H1 (cell line): ENCODE data around the gene PSMD9. TPM values are rescaled to one million over a fixed set of nuclear protein-coding genes. Genes with fewer than 3 reads are reported as not detected.
"Not testable (repeated sequence)": the region's sequence is repeated elsewhere in the genome, so short reads cannot be mapped to it uniquely, and the experiment has no call there.

Experiments
- CTCF ChIA-PET: fragments of 300-600 bp; sonication (Branson Sonifier 250); formaldehyde crosslinking; loops from one replicate; lab custom pipeline; 2021; ENCODE audit not compliant: partially characterized antibody; lab: Charles Lee
- POLR2A ChIA-PET: fragments of 300-600 bp; sonication (Branson Sonifier 250); formaldehyde crosslinking; loops from one replicate; lab custom pipeline; 2021; ENCODE audit warnings: inconsistent platforms; ENCODE audit not compliant: partially characterized antibody; lab: Charles Lee
- DNase-seq, 2 experiments: peaks; one replicate each; pipeline versions ENCODE4 v3.0.0 to v3.0.0-alpha.2; 2010 to 2022; ENCODE audit warnings: low spot score in 2 of 2, low read depth in 1 of 2, mixed read lengths in 1 of 2
- FAIRE-seq: peaks from 2 replicates; lab custom pipeline; 2011; peaks lifted over from hg19 to GRCh38; lab: Jason Lieb, UNC
- H2AFZ ChIP-seq: 2 replicates; pipeline ENCODE4 v1.8.1; 2012; ENCODE audit warnings: low read length, inconsistent platforms
- H2AK5ac ChIP-seq: 2 replicates; pipeline ENCODE4 v1.6.1; 2013; ENCODE audit warnings: low read depth, low read length
- H2BK120ac ChIP-seq: replicated peaks from 2 replicates; pipeline ENCODE3; 2013; ENCODE audit warnings: low read depth, low read length, inconsistent platforms
- H2BK12ac ChIP-seq: 2 replicates; pipeline ENCODE4 v1.6.1; 2013; ENCODE audit warnings: low read depth, low read length
- H2BK15ac ChIP-seq: 2 replicates; pipeline ENCODE4 v1.6.1; 2013; ENCODE audit warnings: low read length
- H2BK20ac ChIP-seq: 2 replicates; pipeline ENCODE4 v1.6.1; 2013; ENCODE audit warnings: low read length
- H2BK5ac ChIP-seq: 2 replicates; pipeline ENCODE4 v1.6.1; 2013; ENCODE audit warnings: low read depth, low read length
- H3K14ac ChIP-seq: 2 replicates; pipeline ENCODE4 v1.6.1; 2013; ENCODE audit warnings: inconsistent platforms; ENCODE audit not compliant: insufficient read length
- H3K18ac ChIP-seq: 2 replicates; pipeline ENCODE4 v1.6.1; 2013; ENCODE audit warnings: low read length; ENCODE audit errors: extremely low read depth
- H3K23ac ChIP-seq: 2 replicates; pipeline ENCODE4 v1.6.1; 2013; ENCODE audit warnings: inconsistent platforms; ENCODE audit not compliant: insufficient read length
- H3K23me2 ChIP-seq: 2 replicates; pipeline ENCODE4 v1.6.1; 2013; ENCODE audit warnings: low read depth, low read length
- H3K27ac ChIP-seq: 2 replicates; pipeline ENCODE4 v1.6.1; 2011; ENCODE audit warnings: low read depth, low read length, inconsistent platforms
- H3K27me3 ChIP-seq, 4 experiments: replicated peaks in 1 of 4; 1 replicate in 1 of 4; 2 replicates in 3 of 4; pipeline versions ENCODE4 v1.6.1 to v1.8.1; 2011 to 2013; ENCODE audit warnings: low read length in 3 of 4, mild to moderate bottlenecking in 3 of 4, inconsistent platforms in 2 of 4, mixed read lengths in 2 of 4, moderate library complexity in 1 of 4; ENCODE audit not compliant: control insufficient read depth in 3 of 4, insufficient read depth in 3 of 4; ENCODE audit errors: extremely low read depth in 1 of 4
- H3K36me3 ChIP-seq, 4 experiments: 2 replicates each; pipeline versions ENCODE4 v1.6.1 to v1.8.1; 2011 to 2013; ENCODE audit warnings: mild to moderate bottlenecking in 4 of 4, low read length in 3 of 4, moderate library complexity in 2 of 4, control low read depth in 1 of 4, inconsistent platforms in 1 of 4; ENCODE audit not compliant: insufficient read depth in 4 of 4, control insufficient read depth in 2 of 4
- H3K4ac ChIP-seq: replicated peaks from 2 replicates; pipeline ENCODE3; 2013; ENCODE audit warnings: low read length, low read depth, mixed read lengths, inconsistent platforms; ENCODE audit not compliant: insufficient read length
- H3K4me1 ChIP-seq, 4 experiments: replicated peaks in 1 of 4; 1 replicate in 1 of 4; 2 replicates in 3 of 4; pipeline versions ENCODE4 v1.6.1 to v1.8.1; 2011 to 2013; ENCODE audit warnings: low read length in 3 of 4, inconsistent platforms in 2 of 4, mixed read lengths in 1 of 4; ENCODE audit not compliant: insufficient read depth in 4 of 4, control insufficient read depth in 3 of 4
- H3K4me2 ChIP-seq, 2 experiments: 2 replicates each; pipeline versions ENCODE4 v1.6.1 to v1.8.1; 2011 to 2013; ENCODE audit warnings: low read depth in 2 of 2, low read length in 2 of 2, control low read depth in 1 of 2, inconsistent platforms in 1 of 2, mild to moderate bottlenecking in 1 of 2; ENCODE audit not compliant: insufficient read depth in 1 of 2
- H3K4me3 ChIP-seq, 4 experiments: fragments of 200-600, 300-600 bp in 1 of 4; sonication (generic), shearing (Covaris generic), sonication (Bioruptor Twin) in 1 of 4; 2 replicates each; pipeline versions ENCODE4 v1.5.1 to v1.8.1; 2011 to 2016; ENCODE audit warnings: low read length in 4 of 4, low read depth in 3 of 4, control low read depth in 2 of 4, inconsistent platforms in 2 of 4, mild to moderate bottlenecking in 2 of 4, mixed read lengths in 1 of 4, moderate library complexity in 1 of 4; ENCODE audit not compliant: insufficient read depth in 2 of 4; ENCODE audit errors: extremely low read depth in 1 of 4
- H3K56ac ChIP-seq: replicated peaks from 2 replicates; pipeline ENCODE3; 2013; ENCODE audit warnings: low read depth, mild to moderate bottlenecking, mixed read lengths, low read length, inconsistent platforms; ENCODE audit not compliant: insufficient read length
- H3K79me1 ChIP-seq: 2 replicates; pipeline ENCODE4 v1.6.1; 2013; ENCODE audit warnings: low read depth, low read length, control low read depth
- H3K79me2 ChIP-seq, 2 experiments: 2 replicates each; pipeline versions ENCODE4 v1.6.1 to v1.8.1; 2012 to 2013; ENCODE audit warnings: low read length in 2 of 2, mild to moderate bottlenecking in 2 of 2, inconsistent platforms in 1 of 2; ENCODE audit not compliant: insufficient read depth in 2 of 2, control insufficient read depth in 1 of 2
- H3K9ac ChIP-seq, 4 experiments: replicated peaks in 1 of 4; 1 replicate in 1 of 4; 2 replicates in 3 of 4; pipeline versions ENCODE4 v1.6.1 to v1.8.1; 2011 to 2013; ENCODE audit warnings: low read depth in 3 of 4, low read length in 3 of 4, control low read depth in 2 of 4, mild to moderate bottlenecking in 2 of 4, moderate library complexity in 2 of 4, inconsistent platforms in 1 of 4; ENCODE audit errors: extremely low read depth in 1 of 4
- H3K9me3 ChIP-seq, 2 experiments: 2 replicates each; pipeline versions ENCODE4 v1.6.1 to v1.8.1; 2012 to 2013; ENCODE audit warnings: mild to moderate bottlenecking in 2 of 2, moderate library complexity in 2 of 2, control low read depth in 1 of 2, inconsistent platforms in 1 of 2, low read depth in 1 of 2, low read length in 1 of 2, mixed read lengths in 1 of 2; ENCODE audit not compliant: insufficient read depth in 2 of 2
- H4K20me1 ChIP-seq, 2 experiments: replicated peaks in 1 of 2; 2 replicates each; pipeline versions ENCODE3 to v1.8.1; 2011 to 2013; ENCODE audit warnings: inconsistent platforms in 2 of 2, low read length in 2 of 2, mild to moderate bottlenecking in 1 of 2; ENCODE audit not compliant: insufficient read depth in 2 of 2, control insufficient read depth in 1 of 2
- H4K5ac ChIP-seq: 2 replicates; pipeline ENCODE4 v1.6.1; 2013; ENCODE audit warnings: low read length, low read depth, mixed read lengths, inconsistent platforms; ENCODE audit not compliant: insufficient read length
- H4K8ac ChIP-seq: 2 replicates; pipeline ENCODE4 v1.8.0; 2013; ENCODE audit warnings: mild to moderate bottlenecking, moderate library complexity, low read length, inconsistent platforms; ENCODE audit not compliant: insufficient read depth; ENCODE audit errors: extremely low read depth
- H4K91ac ChIP-seq: replicated peaks from 2 replicates; pipeline ENCODE3; 2013; ENCODE audit warnings: low read length, mixed read lengths, inconsistent platforms; ENCODE audit not compliant: insufficient read length
- WGBS, 2 experiments: shearing (Covaris generic) in 1 of 2; methylation state at CpG; one replicate each; pipeline versions ENCODE4 v1.1.6 to v1.1.7; 2013 to 2015; ENCODE audit warnings: low lambda C conversion rate in 2 of 2, mixed read lengths in 2 of 2, inconsistent platforms in 1 of 2, low coverage in 1 of 2, missing lambda C conversion rate in 1 of 2; ENCODE audit not compliant: insufficient replicate concordance in 2 of 2, insufficient coverage in 1 of 2, insufficient read length in 1 of 2; ENCODE audit errors: extremely low coverage in 1 of 2, missing lambda C conversion rate in 1 of 2; 5-methylcytosine and 5-hydroxymethylcytosine counted together
- polyA plus RNA-seq, 7 experiments: library from polyadenylated mRNA; depleted of rRNA in 3 of 7; stranded (reverse) in 5 of 7; unstranded in 2 of 7; fragments of >200 nt in 5 of 7; fragments of 200-250 nt in 2 of 7; gene quantifications; 1 replicate in 5 of 7; 2 replicates in 1 of 7; 4 replicates in 1 of 7; pipeline versions ENCODE4 v1.2.1 to v1.2.3, GENCODE V29; 2011 to 2013; ENCODE audit warnings: missing spikeins in 2 of 7, mixed read lengths in 2 of 7
- total RNA-seq: library from RNA; stranded (reverse); fragmentation: NEBNext Ultra II Directional; extraction: Animal tissue kit (Norgen Biotek cat#: 25700); gene quantifications from 2 replicates; pipeline ENCODE4 v1.2.1, GENCODE V29; 2021

The PSMD9 gene
- total and polyA plus RNA-seq, 2 of the 8 experiments (the other 6 are each of a cell fraction or from before 2014, with no cell fraction given), result 28.8 to 36.1 TPM

DNA sequence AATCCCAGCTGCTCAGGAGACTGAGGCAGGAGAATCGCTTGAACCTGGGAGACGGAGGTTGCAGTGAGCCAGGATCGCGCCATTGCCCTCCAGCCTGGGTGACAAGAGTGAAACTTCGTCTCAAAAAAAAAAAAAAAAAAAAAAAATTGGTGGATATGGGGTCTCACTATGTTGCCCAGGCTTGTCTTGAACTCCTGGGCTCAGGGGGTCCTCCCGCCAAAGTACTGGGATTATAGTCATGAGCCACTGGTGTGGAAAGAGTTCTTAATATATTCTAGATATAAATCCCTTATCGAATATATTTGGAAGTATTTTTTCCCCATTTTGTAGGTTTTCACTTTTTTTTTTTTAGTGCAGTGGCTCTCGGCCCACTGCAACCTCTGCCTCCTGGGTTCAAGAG lies 19.4 kb upstream of the PSMD9 start:
- H3K36me3 ChIP-seq, FAIRE-seq, H3K14ac ChIP-seq, H3K79me1 ChIP-seq, H3K4me2 ChIP-seq, H3K4me3 ChIP-seq, H4K8ac ChIP-seq, H3K27ac ChIP-seq, H4K20me1 ChIP-seq, H4K5ac ChIP-seq, H2BK12ac ChIP-seq, H3K27me3 ChIP-seq, H3K18ac ChIP-seq, H2BK5ac ChIP-seq, H3K4ac ChIP-seq, H3K9ac ChIP-seq, H2BK15ac ChIP-seq, H2BK20ac ChIP-seq, H3K23me2 ChIP-seq, H3K56ac ChIP-seq, H4K91ac ChIP-seq, H2AK5ac ChIP-seq, H2AFZ ChIP-seq, H3K4me1 ChIP-seq, H2BK120ac ChIP-seq, DNase-seq, H3K9me3 ChIP-seq, H3K79me2 ChIP-seq, H3K23ac ChIP-seq: not testable (repeated sequence)
- ChIA-PET CTCF (interaction anchor here (0.7 to 1.8 kb wide), 4 partner anchors 8 to 75 kb away, joined by 3 to 5 read pairs (median 4); partner anchors contain the start of gene RHOF), POLR2A (interaction anchor here (1.1 kb wide), 1 partner anchor 13 kb away, joined by 3 read pairs; no protein-coding TSS in a partner anchor)
- WGBS, 2 experiments, result 92% methylated on average over 8 of the region's 8 CpGs; no CpG with 5 or more reads in 1 of the 2 experiments
